Bronchial epithelial cell (primary cell): ENCODE data around the gene DCTN5. TPM values are rescaled to one million over a fixed set of nuclear protein-coding genes. Genes with fewer than 3 reads are reported as not detected.
A peak's percentile ranks its signal among the peaks of the same experiment; 100 is the strongest.

ENCODE experiments used
- DNase-seq: peaks from one replicate; pipeline ENCODE4 v3.0.0-alpha.2; 2010; ENCODE audit warnings: low read depth
- FAIRE-seq: peaks from 2 replicates; lab custom pipeline; 2011; peaks lifted over from hg19 to GRCh38; lab: Jason Lieb, UNC
- H3K27me3 ChIP-seq: 2 replicates; pipeline ENCODE4 v1.5.1; 2011; ENCODE audit warnings: low read length; ENCODE audit not compliant: control insufficient read depth, insufficient read depth
- H3K36me3 ChIP-seq: 2 replicates; pipeline ENCODE4 v1.5.1; 2011; ENCODE audit warnings: low read length; ENCODE audit not compliant: control insufficient read depth, insufficient read depth
- H3K4me3 ChIP-seq: 2 replicates; pipeline ENCODE4 v1.5.1; 2011; ENCODE audit warnings: mild to moderate bottlenecking, low read depth, low read length, control low read depth
- CTCF ChIP-seq: IDR thresholded peaks from 2 replicates; pipeline ENCODE4 v1.5.1; 2011; ENCODE audit warnings: mild to moderate bottlenecking, moderate library complexity, low read length, control low read depth, inconsistent platforms; ENCODE audit not compliant: insufficient read depth, severe bottlenecking
- total RNA-seq: library from RNA; depleted of rRNA; stranded (reverse); fragments of >200 nt; gene quantifications from 2 replicates; pipeline ENCODE4 v1.2.1, GENCODE V29; 2014

DCTN5 gene
- total RNA-seq, 1 donor from 2014 or later = 51.6 TPM

DNA sequence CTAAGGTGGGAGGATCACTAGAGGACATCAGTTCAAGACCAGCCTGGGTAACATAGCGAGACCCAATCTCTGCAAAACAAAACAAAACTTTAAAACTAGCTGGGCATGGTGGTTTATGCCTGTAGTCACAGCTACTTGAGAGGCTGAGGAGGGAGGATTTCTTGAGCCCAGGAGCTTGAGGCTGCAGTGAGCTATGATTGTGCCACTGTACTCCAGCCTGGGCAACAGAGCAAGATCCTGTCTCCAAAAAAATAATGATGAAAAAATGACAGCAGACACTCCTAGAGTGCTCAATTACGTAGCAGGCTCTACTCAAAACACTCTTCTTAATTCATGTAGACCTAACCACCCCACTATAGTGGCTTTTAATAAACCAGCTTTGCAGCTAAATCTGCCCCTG lies 58.8 kb downstream of the DCTN5 start:
- FAIRE-seq = no peak

GRCh38 chr16:23700509-23700908 lies 59.2 kb downstream of the DCTN5 start:
- DNase-seq (no peak), FAIRE-seq (no peak)
- Histone ChIP-seq H3K4me3 (no peak overlapping the region), H3K27me3 (no peaks in the 10 kb centered on the region), H3K36me3 (no peaks in the 10 kb centered on the region)
- no peak for TF ChIP-seq CTCF

More for the DNA sequence above, 58.8 kb downstream of the DCTN5 start:
- no peak overlapping the region for H3K4me3 ChIP-seq
- no peak for DNase-seq
- no peaks in the 10 kb centered on the region for H3K27me3 ChIP-seq
- no peaks in the 10 kb centered on the region for H3K36me3 ChIP-seq
- no peak for TF ChIP-seq CTCF

DNA sequence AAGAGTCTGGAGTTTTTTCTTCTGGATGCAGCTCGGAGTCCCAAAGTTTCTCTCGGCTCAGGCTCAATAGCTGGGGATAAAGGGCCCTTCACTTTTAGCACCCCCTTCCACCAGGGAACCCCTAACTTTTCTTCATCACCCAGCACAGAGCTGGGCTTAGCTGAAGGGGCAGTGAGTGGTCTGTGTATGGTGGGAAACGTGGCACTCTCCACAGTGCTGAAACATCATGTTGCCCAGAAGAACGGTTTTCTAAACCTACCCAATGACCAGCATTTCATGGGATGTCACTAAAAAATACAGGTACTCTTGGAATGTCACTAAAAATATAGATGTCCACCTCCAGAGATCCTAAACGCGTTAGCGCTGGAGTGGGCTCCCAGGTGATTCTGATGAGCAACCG lies 59.8 kb downstream of the DCTN5 start:
- no peak for TF ChIP-seq CTCF
- no peak for DNase-seq
- Histone ChIP-seq H3K4me3 (no peak overlapping the region), H3K27me3 (no peaks in the 10 kb centered on the region), H3K36me3 (no peaks in the 10 kb centered on the region)
- no peak for FAIRE-seq

- no peak for TF ChIP-seq CTCF
- Histone ChIP-seq H3K36me3 (no peaks in the 10 kb centered on the region), H3K27me3 (no peaks in the 10 kb centered on the region), H3K4me3 (no peak overlapping the region)
- no peak for FAIRE-seq
- no peak for DNase-seq
Measured at GRCh38 chr16:23702951-23703350, 61.7 kb downstream of the DCTN5 start.

GRCh38 chr16:23704772-23705516 lies 63.7 kb downstream of the DCTN5 start:
- no peak for TF ChIP-seq CTCF
- no peak overlapping the region for H3K4me3 ChIP-seq
- FAIRE-seq = peak; percentile 32
- H3K36me3 ChIP-seq = no peaks in the 10 kb centered on the region
- DNase-seq = no peak
- H3K27me3 ChIP-seq = no peaks in the 10 kb centered on the region

DNA sequence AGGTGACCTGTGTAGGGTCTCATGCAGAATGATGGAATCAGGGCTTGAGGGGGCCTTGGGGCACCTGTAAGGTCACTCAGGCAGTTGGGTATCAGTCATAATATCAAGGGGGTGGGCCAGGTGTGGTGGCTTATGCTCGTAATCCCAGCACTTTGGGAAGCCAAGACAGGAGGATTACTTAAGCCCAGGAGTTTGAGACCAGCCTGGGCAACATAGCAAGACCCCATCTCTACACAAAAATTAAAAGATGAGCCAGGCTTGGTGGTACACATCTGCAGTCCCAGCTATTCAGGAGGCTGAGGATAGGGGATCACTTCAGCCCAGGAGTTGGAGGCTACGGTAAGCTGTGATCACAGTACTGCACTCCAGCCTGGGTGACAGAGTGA lies 64.2 kb downstream of the DCTN5 start:
- DNase-seq = no peak
- no peak overlapping the region for H3K4me3 ChIP-seq
- FAIRE-seq = no peak
- no peaks in the 10 kb centered on the region for H3K36me3 ChIP-seq
- H3K27me3 ChIP-seq = no peaks in the 10 kb centered on the region
- TF ChIP-seq CTCF = no peak
